IMR-90 (cell line): ENCODE data around the gene PIGP. TPM values are rescaled to one million over a fixed set of nuclear protein-coding genes. Genes with fewer than 3 reads are reported as not detected.

ENCODE experiments used
- microRNA-seq, 2 experiments: library from miRNA; stranded (forward) in 1 of 2; unstranded in 1 of 2; fragments of 10-50 nt in 1 of 2; fragments of <30 nt in 1 of 2; gene quantifications in 1 of 2; microRNA quantifications in 1 of 2; one replicate each; pipeline versions ENCODE3 to v1.1.0; 2013 to 2020; ENCODE audit not compliant: insufficient read depth in 1 of 2, insufficient read length in 1 of 2, unreplicated experiment in 1 of 2
- polyA plus RNA-seq, 3 experiments: library from polyadenylated mRNA; depleted of rRNA; stranded (reverse); fragments of >200 nt; gene quantifications; 2 replicates each; pipeline ENCODE4 v1.2.3, GENCODE V29; 2012; ENCODE audit warnings: low replicate concordance in 1 of 3
- small RNA-seq, 5 experiments: library from RNA; depleted of rRNA; stranded (forward); fragments of <200 nt; gene quantifications; one replicate each; pipeline ENCODE3, GENCODE V24; 2012
- total RNA-seq: library from RNA; depleted of rRNA; stranded (reverse); fragments of >200 nt; gene quantifications from 2 replicates; pipeline ENCODE4 v1.2.3, GENCODE V29; 2012; rRNA removed

The PIGP gene
- total and polyA plus RNA-seq, 2 of the 4 experiments (the other 2 are of a cell fraction): 4.1 to 15.4 TPM

Small RNAs within 50 kb of the gene (microRNA-seq; reads per million reads assigned to microRNA genes)
- not detected for gene RNU6-696P (ENCODE audit: insufficient read depth, insufficient read length)

Small RNAs within 50 kb of the gene (small RNA-seq; reads per million reads assigned to genes)
- 0 reads per million in 5 experiments for gene RNU6-696P

Other genes with a start within 250 kb of the PIGP start
- 18.1 and 21.0 TPM in 2 replicates for gene HLCS, start 106.4 kb downstream of the PIGP start, total RNA-seq
- gene HLCS, start 106.4 kb downstream of the PIGP start, polyA plus RNA-seq (2012; rRNA removed): 8.6 and 10.6 TPM in 2 replicates
- not detected in 2 replicates for gene RIPPLY3, start 66.4 kb downstream of the PIGP start, total RNA-seq
- gene RIPPLY3, start 66.4 kb downstream of the PIGP start, polyA plus RNA-seq (2012; rRNA removed): 0.07 and 0.10 TPM in 2 replicates
- gene TTC3, start 183 bp upstream of the PIGP start, total RNA-seq: 293 and 332 TPM in 2 replicates
- gene TTC3, start 183 bp upstream of the PIGP start, polyA plus RNA-seq (2012; rRNA removed): 87.8 and 96.7 TPM in 2 replicates
- 30.0 and 36.6 TPM in 2 replicates for gene VPS26C, start 194.3 kb upstream of the PIGP start, total RNA-seq
- gene VPS26C, start 194.3 kb upstream of the PIGP start, polyA plus RNA-seq (2012; rRNA removed): 27.0 and 30.0 TPM in 2 replicates